WTC11 (cell line): Measurements from ENCODE around the gene ZNF547. TPM values are rescaled to one million over a fixed set of nuclear protein-coding genes. Genes with fewer than 3 reads are reported as not detected.

ENCODE experiments used
- ATAC-seq: fragments of 200-7000 bp; cut with Tn5 transposase; 2 replicates; pipeline ENCODE4 v1.10.0; 2021; ENCODE audit warnings: mild to moderate bottlenecking, moderate library complexity
- CTCF ChIA-PET: fragments of 300-600 bp; sonication (Branson Sonifier 250); formaldehyde crosslinking; loops from one replicate; lab custom pipeline; 2021; ENCODE audit warnings: antibody characterized with exemption; lab: Charles Lee
- POLR2A ChIA-PET: fragments of 350-600 bp; sonication (Branson Sonifier 250); formaldehyde crosslinking; loops from one replicate; lab custom pipeline; 2021; ENCODE audit warnings: antibody characterized with exemption; lab: Charles Lee
- DNase-seq: peaks from one replicate; pipeline ENCODE4 v3.0.0; 2021; ENCODE audit warnings: low spot score
- H3K27ac Mint-ChIP-seq: 2 replicates; pipeline ENCODE4 v1.8.0; 2021; ENCODE audit warnings: mixed read lengths
- H3K27me3 Mint-ChIP-seq: 2 replicates; pipeline ENCODE4 v1.8.0; 2021; ENCODE audit warnings: low read depth, mild to moderate bottlenecking, moderate library complexity, mixed read lengths
- H3K36me3 Mint-ChIP-seq: 2 replicates; pipeline ENCODE4 v1.8.0; 2021; ENCODE audit warnings: mixed read lengths
- H3K4me1 Mint-ChIP-seq: 2 replicates; pipeline ENCODE4 v1.8.0; 2022; ENCODE audit warnings: mixed read lengths
- H3K4me3 Mint-ChIP-seq: 2 replicates; pipeline ENCODE4 v1.8.0; 2021; ENCODE audit warnings: mild to moderate bottlenecking, moderate library complexity, mixed read lengths
- H3K9me3 Mint-ChIP-seq: 2 replicates; pipeline ENCODE4 v1.8.0; 2021; ENCODE audit warnings: mixed read lengths
- CBFB ChIP-seq: sonication (generic); formaldehyde crosslinking; IDR thresholded peaks from 2 replicates; pipeline ENCODE4 v1.8.1; 2022; ENCODE audit warnings: mild to moderate bottlenecking, low read depth, missing genetic modification reagents
- CREM ChIP-seq: sonication (generic); formaldehyde crosslinking; IDR thresholded peaks from 2 replicates; pipeline ENCODE4 v1.8.1; 2022; ENCODE audit warnings: mild to moderate bottlenecking, missing genetic modification reagents, moderate library complexity
- FOXK1 ChIP-seq: sonication (generic); formaldehyde crosslinking; IDR thresholded peaks from 2 replicates; pipeline ENCODE4 v1.8.0; 2022; ENCODE audit warnings: mild to moderate bottlenecking, moderate library complexity, missing genetic modification reagents
- FOXP1 ChIP-seq: sonication (generic); formaldehyde crosslinking; IDR thresholded peaks from 2 replicates; pipeline ENCODE4 v1.8.0; 2022; ENCODE audit warnings: missing genetic modification reagents, mild to moderate bottlenecking, moderate library complexity, borderline replicate concordance
- IRF2 ChIP-seq: sonication (generic); formaldehyde crosslinking; IDR thresholded peaks from 2 replicates; pipeline ENCODE4 v1.8.0; 2022; ENCODE audit warnings: low read depth, missing genetic modification reagents, borderline replicate concordance
- JAZF1 ChIP-seq: fragments of 250-450 bp; sonication (Bioruptor Pico); IDR thresholded peaks from 2 replicates; pipeline ENCODE4 v1.9.0; 2021; ENCODE audit warnings: moderate library complexity, mild to moderate bottlenecking, inconsistent platforms
- NFYB ChIP-seq: sonication (generic); formaldehyde crosslinking; conservative IDR thresholded peaks from 2 replicates; pipeline ENCODE4 v1.8.0; 2022; ENCODE audit warnings: low read depth, missing genetic modification reagents
- NR1H2 ChIP-seq: sonication (generic); formaldehyde crosslinking; IDR thresholded peaks from 2 replicates; pipeline ENCODE4 v1.9.0; 2021; ENCODE audit warnings: mild to moderate bottlenecking, moderate library complexity, missing genetic modification reagents
- TCF7 ChIP-seq: sonication (generic); formaldehyde crosslinking; IDR thresholded peaks from 2 replicates; pipeline ENCODE4 v1.8.0; 2022; ENCODE audit warnings: mild to moderate bottlenecking, low read depth, missing genetic modification reagents, moderate library complexity
- TEAD1 ChIP-seq: sonication (generic); formaldehyde crosslinking; IDR thresholded peaks from 2 replicates; pipeline ENCODE4 v1.8.0; 2022; ENCODE audit warnings: mild to moderate bottlenecking, missing genetic modification reagents
- ZNF121 ChIP-seq: sonication (generic); formaldehyde crosslinking; IDR thresholded peaks from 2 replicates; pipeline ENCODE4 v1.8.0; 2023; ENCODE audit warnings: missing genetic modification reagents
- ZNF232 ChIP-seq: sonication (generic); formaldehyde crosslinking; IDR thresholded peaks from 2 replicates; pipeline ENCODE4 v1.8.0; 2022; ENCODE audit warnings: mild to moderate bottlenecking, missing genetic modification reagents
- ZNF263 ChIP-seq: sonication (generic); formaldehyde crosslinking; IDR thresholded peaks from 2 replicates; pipeline ENCODE4 v1.8.1; 2022; ENCODE audit warnings: low read depth, mild to moderate bottlenecking, moderate library complexity, missing genetic modification reagents
- total RNA-seq: library from RNA; stranded (reverse); gene quantifications from 3 replicates; pipeline ENCODE4 v1.2.3, GENCODE V29; 2021
- TF ChIP-seq, protein P1 (sequence below): sonication (generic); formaldehyde crosslinking; IDR thresholded peaks from 2 replicates; pipeline ENCODE4 v1.8.0; 2023; ENCODE audit warnings: missing genetic modification reagents, mild to moderate bottlenecking, borderline replicate concordance
- TF ChIP-seq, protein P2 (sequence below): sonication (generic); formaldehyde crosslinking; IDR thresholded peaks from 2 replicates; pipeline ENCODE4 v1.8.1; 2022; ENCODE audit warnings: low read depth, mild to moderate bottlenecking, moderate library complexity, missing genetic modification reagents, borderline replicate concordance
- TF ChIP-seq, protein P3 (sequence below): sonication (generic); formaldehyde crosslinking; IDR thresholded peaks from 2 replicates; pipeline ENCODE4 v1.8.0; 2023; ENCODE audit warnings: mild to moderate bottlenecking, missing genetic modification reagents
- TF ChIP-seq, protein P4 (sequence below): fragments of 250-450 bp; sonication (Bioruptor Pico); conservative IDR thresholded peaks from 2 replicates; pipeline ENCODE4 v1.9.0; 2021; ENCODE audit warnings: mild to moderate bottlenecking
- TF ChIP-seq, protein P5 (sequence below): sonication (generic); formaldehyde crosslinking; IDR thresholded peaks from 2 replicates; pipeline ENCODE4 v1.8.1; 2022; ENCODE audit warnings: missing genetic modification reagents, borderline replicate concordance

The ZNF547 gene
- total RNA-seq, 1 experiment from 2014 or later = 2.3 TPM

DNA sequence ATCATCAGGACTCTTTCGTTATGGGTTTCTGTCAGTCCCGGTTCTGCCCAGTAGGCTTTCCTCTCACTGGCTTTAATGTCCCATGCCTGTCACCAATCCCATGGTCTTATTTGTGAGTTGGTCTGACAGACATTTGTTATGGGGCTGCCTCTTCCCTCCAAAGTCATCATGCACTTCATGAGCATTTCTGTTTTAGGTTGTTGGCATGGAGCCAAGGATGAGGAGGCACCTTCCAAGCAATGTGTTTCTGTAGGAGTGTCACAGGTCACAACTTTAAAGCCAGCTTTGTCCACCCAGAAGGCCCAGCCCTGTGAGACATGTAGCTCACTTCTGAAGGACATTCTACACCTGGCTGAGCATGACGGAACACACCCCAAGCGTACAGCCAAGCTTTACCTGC is 56.1 kb downstream of the ZNF547 start:
- Mint-ChIP-seq H3K4me3 (no peak overlapping the region), H3K36me3 (peaks cover 21% of the 10 kb centered on the region), H3K27me3 (no peaks in the 10 kb centered on the region), H3K4me1 (no peaks in the 10 kb centered on the region), H3K9me3 (no peaks in the 10 kb centered on the region), H3K27ac (no peak overlapping the region)
- ChIA-PET CTCF (interaction anchor here (1.0 kb wide), 1 partner anchor 13 kb away, joined by 3 read pairs; no protein-coding TSS in a partner anchor), POLR2A (no interaction called here)
- no peak for ATAC-seq
- no peak for DNase-seq
- TF ChIP-seq NR1H2 (no peak), ZNF232 (no peak), TCF7 (CRISPR knock-in tag) (no peak), IRF2 (no peak), FOXK1 (CRISPR knock-in tag) (no peak), FOXP1 (no peak), JAZF1 (CRISPR knock-in tag) (no peak), ZNF121 (CRISPR knock-in tag) (no peak), ZNF263 (CRISPR knock-in tag) (no peak), CREM (CRISPR knock-in tag) (no peak), NFYB (CRISPR knock-in tag) (no peak), TEAD1 (CRISPR knock-in tag) (no peak), CBFB (CRISPR knock-in tag) (no peak)
- TF ChIP-seq, protein P1, sequence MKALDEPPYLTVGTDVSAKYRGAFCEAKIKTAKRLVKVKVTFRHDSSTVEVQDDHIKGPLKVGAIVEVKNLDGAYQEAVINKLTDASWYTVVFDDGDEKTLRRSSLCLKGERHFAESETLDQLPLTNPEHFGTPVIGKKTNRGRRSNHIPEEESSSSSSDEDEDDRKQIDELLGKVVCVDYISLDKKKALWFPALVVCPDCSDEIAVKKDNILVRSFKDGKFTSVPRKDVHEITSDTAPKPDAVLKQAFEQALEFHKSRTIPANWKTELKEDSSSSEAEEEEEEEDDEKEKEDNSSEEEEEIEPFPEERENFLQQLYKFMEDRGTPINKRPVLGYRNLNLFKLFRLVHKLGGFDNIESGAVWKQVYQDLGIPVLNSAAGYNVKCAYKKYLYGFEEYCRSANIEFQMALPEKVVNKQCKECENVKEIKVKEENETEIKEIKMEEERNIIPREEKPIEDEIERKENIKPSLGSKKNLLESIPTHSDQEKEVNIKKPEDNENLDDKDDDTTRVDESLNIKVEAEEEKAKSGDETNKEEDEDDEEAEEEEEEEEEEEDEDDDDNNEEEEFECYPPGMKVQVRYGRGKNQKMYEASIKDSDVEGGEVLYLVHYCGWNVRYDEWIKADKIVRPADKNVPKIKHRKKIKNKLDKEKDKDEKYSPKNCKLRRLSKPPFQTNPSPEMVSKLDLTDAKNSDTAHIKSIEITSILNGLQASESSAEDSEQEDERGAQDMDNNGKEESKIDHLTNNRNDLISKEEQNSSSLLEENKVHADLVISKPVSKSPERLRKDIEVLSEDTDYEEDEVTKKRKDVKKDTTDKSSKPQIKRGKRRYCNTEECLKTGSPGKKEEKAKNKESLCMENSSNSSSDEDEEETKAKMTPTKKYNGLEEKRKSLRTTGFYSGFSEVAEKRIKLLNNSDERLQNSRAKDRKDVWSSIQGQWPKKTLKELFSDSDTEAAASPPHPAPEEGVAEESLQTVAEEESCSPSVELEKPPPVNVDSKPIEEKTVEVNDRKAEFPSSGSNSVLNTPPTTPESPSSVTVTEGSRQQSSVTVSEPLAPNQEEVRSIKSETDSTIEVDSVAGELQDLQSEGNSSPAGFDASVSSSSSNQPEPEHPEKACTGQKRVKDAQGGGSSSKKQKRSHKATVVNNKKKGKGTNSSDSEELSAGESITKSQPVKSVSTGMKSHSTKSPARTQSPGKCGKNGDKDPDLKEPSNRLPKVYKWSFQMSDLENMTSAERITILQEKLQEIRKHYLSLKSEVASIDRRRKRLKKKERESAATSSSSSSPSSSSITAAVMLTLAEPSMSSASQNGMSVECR (CRISPR knock-in tag) = no peak
- TF ChIP-seq, protein P2, sequence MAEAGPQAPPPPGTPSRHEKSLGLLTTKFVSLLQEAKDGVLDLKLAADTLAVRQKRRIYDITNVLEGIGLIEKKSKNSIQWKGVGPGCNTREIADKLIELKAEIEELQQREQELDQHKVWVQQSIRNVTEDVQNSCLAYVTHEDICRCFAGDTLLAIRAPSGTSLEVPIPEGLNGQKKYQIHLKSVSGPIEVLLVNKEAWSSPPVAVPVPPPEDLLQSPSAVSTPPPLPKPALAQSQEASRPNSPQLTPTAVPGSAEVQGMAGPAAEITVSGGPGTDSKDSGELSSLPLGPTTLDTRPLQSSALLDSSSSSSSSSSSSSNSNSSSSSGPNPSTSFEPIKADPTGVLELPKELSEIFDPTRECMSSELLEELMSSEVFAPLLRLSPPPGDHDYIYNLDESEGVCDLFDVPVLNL (CRISPR knock-in tag) = no peak
- TF ChIP-seq, protein P3, sequence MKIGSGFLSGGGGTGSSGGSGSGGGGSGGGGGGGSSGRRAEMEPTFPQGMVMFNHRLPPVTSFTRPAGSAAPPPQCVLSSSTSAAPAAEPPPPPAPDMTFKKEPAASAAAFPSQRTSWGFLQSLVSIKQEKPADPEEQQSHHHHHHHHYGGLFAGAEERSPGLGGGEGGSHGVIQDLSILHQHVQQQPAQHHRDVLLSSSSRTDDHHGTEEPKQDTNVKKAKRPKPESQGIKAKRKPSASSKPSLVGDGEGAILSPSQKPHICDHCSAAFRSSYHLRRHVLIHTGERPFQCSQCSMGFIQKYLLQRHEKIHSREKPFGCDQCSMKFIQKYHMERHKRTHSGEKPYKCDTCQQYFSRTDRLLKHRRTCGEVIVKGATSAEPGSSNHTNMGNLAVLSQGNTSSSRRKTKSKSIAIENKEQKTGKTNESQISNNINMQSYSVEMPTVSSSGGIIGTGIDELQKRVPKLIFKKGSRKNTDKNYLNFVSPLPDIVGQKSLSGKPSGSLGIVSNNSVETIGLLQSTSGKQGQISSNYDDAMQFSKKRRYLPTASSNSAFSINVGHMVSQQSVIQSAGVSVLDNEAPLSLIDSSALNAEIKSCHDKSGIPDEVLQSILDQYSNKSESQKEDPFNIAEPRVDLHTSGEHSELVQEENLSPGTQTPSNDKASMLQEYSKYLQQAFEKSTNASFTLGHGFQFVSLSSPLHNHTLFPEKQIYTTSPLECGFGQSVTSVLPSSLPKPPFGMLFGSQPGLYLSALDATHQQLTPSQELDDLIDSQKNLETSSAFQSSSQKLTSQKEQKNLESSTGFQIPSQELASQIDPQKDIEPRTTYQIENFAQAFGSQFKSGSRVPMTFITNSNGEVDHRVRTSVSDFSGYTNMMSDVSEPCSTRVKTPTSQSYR (CRISPR knock-in tag) = no peak
- TF ChIP-seq, protein P4, sequence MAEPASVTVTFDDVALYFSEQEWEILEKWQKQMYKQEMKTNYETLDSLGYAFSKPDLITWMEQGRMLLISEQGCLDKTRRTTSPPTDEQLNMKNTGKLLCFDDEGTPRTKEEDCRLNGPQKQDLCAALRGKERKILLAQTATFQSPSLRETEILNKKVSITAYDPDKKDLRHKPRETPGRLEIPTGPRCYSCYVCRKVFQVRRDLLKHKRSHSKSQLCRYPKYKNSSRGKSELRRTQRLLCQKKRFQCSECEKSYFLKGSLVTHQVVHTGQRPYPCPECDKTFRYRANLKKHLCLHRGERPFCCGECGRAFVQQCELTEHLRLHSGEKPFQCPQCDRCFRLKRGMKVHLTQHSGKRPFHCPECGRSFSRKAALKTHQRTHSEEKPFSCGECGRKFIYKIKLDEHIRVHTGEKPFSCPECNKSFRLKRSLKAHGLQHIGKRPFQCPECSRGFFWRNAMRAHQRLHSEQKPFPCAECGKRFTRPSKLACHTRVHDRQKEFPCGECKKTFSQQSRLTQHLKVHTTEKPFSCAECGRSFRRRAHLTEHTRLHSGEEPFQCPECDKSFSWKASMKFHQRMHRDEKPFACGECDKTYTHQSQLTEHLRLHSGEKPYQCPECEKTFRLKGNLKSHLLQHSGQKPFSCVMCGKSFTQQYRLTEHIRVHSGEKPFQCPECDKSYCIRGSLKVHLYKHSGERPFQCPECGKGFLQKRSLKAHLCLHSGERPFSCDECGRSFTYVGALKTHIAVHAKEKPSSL = no peak
- TF ChIP-seq, protein P5, sequence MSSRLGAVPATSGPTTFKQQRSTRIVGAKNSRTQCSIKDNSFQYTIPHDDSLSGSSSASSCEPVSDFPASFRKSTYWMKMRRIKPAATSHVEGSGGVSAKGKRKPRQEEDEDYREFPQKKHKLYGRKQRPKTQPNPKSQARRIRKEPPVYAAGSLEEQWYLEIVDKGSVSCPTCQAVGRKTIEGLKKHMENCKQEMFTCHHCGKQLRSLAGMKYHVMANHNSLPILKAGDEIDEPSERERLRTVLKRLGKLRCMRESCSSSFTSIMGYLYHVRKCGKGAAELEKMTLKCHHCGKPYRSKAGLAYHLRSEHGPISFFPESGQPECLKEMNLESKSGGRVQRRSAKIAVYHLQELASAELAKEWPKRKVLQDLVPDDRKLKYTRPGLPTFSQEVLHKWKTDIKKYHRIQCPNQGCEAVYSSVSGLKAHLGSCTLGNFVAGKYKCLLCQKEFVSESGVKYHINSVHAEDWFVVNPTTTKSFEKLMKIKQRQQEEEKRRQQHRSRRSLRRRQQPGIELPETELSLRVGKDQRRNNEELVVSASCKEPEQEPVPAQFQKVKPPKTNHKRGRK (CRISPR knock-in tag) = no peak
